Large intestine (tissue), 3 donors: ENCODE results near the gene CBLL1. TPM values are rescaled to one million over a fixed set of nuclear protein-coding genes. Genes with fewer than 3 reads are reported as not detected.

ENCODE experiments used
- DNase-seq, 2 donors: peaks; one replicate each; pipeline versions ENCODE4 v3.0.0 to v3.0.0-alpha.2; 2013
- H3K27ac ChIP-seq: one replicate; pipeline ENCODE4 v1.5.1; 2013; ENCODE audit warnings: low read length
- H3K27me3 ChIP-seq: 2 replicates; pipeline ENCODE4 v1.6.1; 2013; ENCODE audit warnings: low read length; ENCODE audit not compliant: control insufficient read depth, insufficient read depth
- H3K36me3 ChIP-seq: 2 replicates; pipeline ENCODE4 v1.6.1; 2013; ENCODE audit warnings: low read length; ENCODE audit not compliant: control insufficient read depth, insufficient read depth
- H3K4me1 ChIP-seq: one replicate; pipeline ENCODE4 v1.6.1; 2013; ENCODE audit warnings: low read length; ENCODE audit not compliant: control insufficient read depth, insufficient read depth
- H3K4me3 ChIP-seq: one replicate; pipeline ENCODE4 v1.5.1; 2013; ENCODE audit warnings: low read length
- H3K9me3 ChIP-seq: one replicate; pipeline ENCODE4 v1.6.1; 2013; ENCODE audit warnings: mild to moderate bottlenecking, low read depth, low read length, moderate library complexity; ENCODE audit not compliant: control insufficient read depth
- WGBS: methylation state at CpG from one replicate; pipeline ENCODE4 v1.1.5; 2013; ENCODE audit warnings: low lambda C conversion rate; ENCODE audit not compliant: insufficient coverage; 5-methylcytosine and 5-hydroxymethylcytosine counted together
- polyA plus RNA-seq: library from polyadenylated mRNA; unstranded; fragments of 120-200 nt; gene quantifications from one replicate; pipeline ENCODE4 v1.2.1, GENCODE V29; 2013

Gene CBLL1
- polyA plus RNA-seq, 1 donor: 24.5 TPM

DNA sequence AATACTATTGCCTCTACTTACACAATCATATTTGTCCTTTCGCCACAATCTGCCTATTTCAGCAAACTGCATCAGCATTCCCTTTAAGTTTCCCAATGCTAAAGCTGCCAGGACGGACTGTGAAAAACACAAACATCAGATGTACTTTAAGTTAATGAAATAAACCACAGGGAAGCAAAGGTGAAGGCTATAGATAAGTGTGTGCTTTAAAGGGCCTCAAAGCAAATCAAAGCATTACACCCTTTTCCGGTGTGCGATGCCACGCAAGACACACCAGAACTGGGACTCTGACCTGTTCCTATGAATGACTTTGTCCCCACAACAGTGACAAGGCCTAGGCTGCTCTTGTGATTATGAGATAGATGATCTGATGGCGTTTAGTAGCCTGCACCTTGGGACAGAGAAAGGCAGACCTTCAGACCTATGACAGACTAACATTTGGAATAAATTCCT, 35.7 kb downstream of the CBLL1 start:
- H3K36me3 ChIP-seq: peaks cover 27% of the 10 kb centered on the region
- DNase-seq: peak; percentile 85 to 94
- H3K27me3 ChIP-seq: no peaks in the 10 kb centered on the region
- no peak overlapping the region for H3K4me3 ChIP-seq
- peak overlapping the region; percentile 73 for H3K27ac ChIP-seq
- H3K4me1 ChIP-seq: peaks cover 20% of the 10 kb centered on the region
- no CpG with 5 or more reads among the region's 6 CpGs for WGBS
- H3K9me3 ChIP-seq: no peaks in the 10 kb centered on the region

- Histone ChIP-seq H3K9me3 (no peaks in the 10 kb centered on the region), H3K4me1 (peaks cover 20% of the 10 kb centered on the region), H3K4me3 (no peak overlapping the region), H3K36me3 (peaks cover 23% of the 10 kb centered on the region), H3K27ac (no peak overlapping the region), H3K27me3 (no peaks in the 10 kb centered on the region)
- no CpG with 5 or more reads among the region's 3 CpGs for WGBS
- DNase-seq: no peak
Measured at GRCh38 chr7:107782374-107782773, 38.4 kb downstream of the CBLL1 start.

- H3K27ac ChIP-seq: no peak overlapping the region
- H3K27me3 ChIP-seq: no peaks in the 10 kb centered on the region
- H3K36me3 ChIP-seq: peaks cover 23% of the 10 kb centered on the region
- WGBS: no CpG with 5 or more reads among the region's 1 CpG
- no peaks in the 10 kb centered on the region for H3K9me3 ChIP-seq
- H3K4me3 ChIP-seq: no peak overlapping the region
- DNase-seq: no peak
- peaks cover 13% of the 10 kb centered on the region for H3K4me1 ChIP-seq
Measured at GRCh38 chr7:107783648-107784047, 39.7 kb downstream of the CBLL1 start.

GRCh38 chr7:107785170-107785569, 41.2 kb downstream of the CBLL1 start:
- Histone ChIP-seq H3K9me3 (no peaks in the 10 kb centered on the region), H3K27me3 (no peaks in the 10 kb centered on the region), H3K4me1 (peaks cover 3% of the 10 kb centered on the region), H3K36me3 (peaks cover 27% of the 10 kb centered on the region), H3K4me3 (no peak overlapping the region), H3K27ac (no peak overlapping the region)
- 83% methylated on average over 1 of the region's 2 CpGs for WGBS
- DNase-seq: no peak

DNA sequence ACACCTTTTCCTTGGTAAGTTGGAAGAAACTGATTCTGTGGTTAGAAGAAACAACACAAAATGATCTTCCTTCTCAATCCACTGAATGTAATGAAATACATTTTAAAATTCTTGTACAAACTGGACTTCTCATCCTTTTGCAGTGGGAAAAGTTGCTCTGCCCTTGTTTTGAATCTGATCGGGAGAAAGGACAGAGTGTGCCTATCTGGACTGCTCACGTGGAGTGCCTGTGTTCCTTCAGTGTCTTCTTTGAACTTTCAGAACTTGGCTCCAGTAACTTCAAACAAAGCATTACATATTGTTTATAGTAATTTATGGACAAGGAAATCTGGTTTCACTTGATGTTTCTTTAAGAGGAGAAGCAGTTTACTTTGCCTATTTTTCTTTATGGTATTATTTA, 42.0 kb downstream of the CBLL1 start:
- H3K4me1 ChIP-seq: no peaks in the 10 kb centered on the region
- H3K36me3 ChIP-seq: peaks cover 31% of the 10 kb centered on the region
- H3K4me3 ChIP-seq: no peak overlapping the region
- DNase-seq: no peak
- 60% methylated on average over 1 of the region's 2 CpGs for WGBS
- H3K27ac ChIP-seq: no peak overlapping the region
- H3K9me3 ChIP-seq: no peaks in the 10 kb centered on the region
- no peaks in the 10 kb centered on the region for H3K27me3 ChIP-seq

GRCh38 chr7:107788216-107788615, 44.3 kb downstream of the CBLL1 start:
- H3K27ac ChIP-seq: no peak overlapping the region
- WGBS: 100% methylated on average over 1 of the region's 1 CpG
- H3K36me3 ChIP-seq: peaks cover 28% of the 10 kb centered on the region
- H3K9me3 ChIP-seq: no peaks in the 10 kb centered on the region
- H3K27me3 ChIP-seq: no peaks in the 10 kb centered on the region
- DNase-seq: no peak
- no peaks in the 10 kb centered on the region for H3K4me1 ChIP-seq
- no peak overlapping the region for H3K4me3 ChIP-seq

- H3K4me1 ChIP-seq: no peaks in the 10 kb centered on the region
- peaks cover 26% of the 10 kb centered on the region for H3K36me3 ChIP-seq
- H3K27me3 ChIP-seq: no peaks in the 10 kb centered on the region
- H3K27ac ChIP-seq: no peak overlapping the region
- 88% methylated on average over 1 of the region's 3 CpGs for WGBS
- no peaks in the 10 kb centered on the region for H3K9me3 ChIP-seq
- no peak for DNase-seq
- H3K4me3 ChIP-seq: no peak overlapping the region
Measured at GRCh38 chr7:107788662-107789061, 44.7 kb downstream of the CBLL1 start.

DNA sequence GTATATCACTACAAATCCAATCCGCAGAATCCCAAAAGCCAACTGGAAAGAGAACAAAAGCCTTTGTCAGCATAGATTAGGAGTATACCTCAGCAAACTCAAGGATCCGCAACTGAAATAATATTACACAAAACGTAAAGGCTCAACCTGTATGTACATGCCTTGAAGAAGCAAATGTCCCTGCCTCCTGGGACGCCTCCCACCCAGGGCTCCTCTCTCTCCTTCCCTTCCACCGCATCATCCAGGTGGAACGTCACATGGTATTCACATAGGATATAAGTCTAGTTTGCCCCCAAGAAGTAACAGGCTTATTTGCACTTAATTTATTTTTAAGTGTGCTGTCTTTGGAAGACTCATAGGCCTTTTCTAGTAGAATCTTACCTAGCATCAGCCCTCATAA, 45.7 kb downstream of the CBLL1 start:
- WGBS: no CpG with 5 or more reads among the region's 6 CpGs
- H3K4me1 ChIP-seq: no peaks in the 10 kb centered on the region
- DNase-seq: no peak

GRCh38 chr7:107792364-107792763, 48.4 kb downstream of the CBLL1 start:
- DNase-seq: no peak
- no peaks in the 10 kb centered on the region for H3K4me1 ChIP-seq
- no peaks in the 10 kb centered on the region for H3K9me3 ChIP-seq
- WGBS: no CpG with 5 or more reads among the region's 6 CpGs
- no peaks in the 10 kb centered on the region for H3K27me3 ChIP-seq
- H3K27ac ChIP-seq: no peak overlapping the region
- H3K36me3 ChIP-seq: peaks cover 21% of the 10 kb centered on the region
- no peak overlapping the region for H3K4me3 ChIP-seq

More for the DNA sequence above, 45.7 kb downstream of the CBLL1 start:
- peaks cover 23% of the 10 kb centered on the region for H3K36me3 ChIP-seq
- no peaks in the 10 kb centered on the region for H3K9me3 ChIP-seq
- H3K27ac ChIP-seq: no peak overlapping the region
- no peaks in the 10 kb centered on the region for H3K27me3 ChIP-seq
- H3K4me3 ChIP-seq: no peak overlapping the region

DNA sequence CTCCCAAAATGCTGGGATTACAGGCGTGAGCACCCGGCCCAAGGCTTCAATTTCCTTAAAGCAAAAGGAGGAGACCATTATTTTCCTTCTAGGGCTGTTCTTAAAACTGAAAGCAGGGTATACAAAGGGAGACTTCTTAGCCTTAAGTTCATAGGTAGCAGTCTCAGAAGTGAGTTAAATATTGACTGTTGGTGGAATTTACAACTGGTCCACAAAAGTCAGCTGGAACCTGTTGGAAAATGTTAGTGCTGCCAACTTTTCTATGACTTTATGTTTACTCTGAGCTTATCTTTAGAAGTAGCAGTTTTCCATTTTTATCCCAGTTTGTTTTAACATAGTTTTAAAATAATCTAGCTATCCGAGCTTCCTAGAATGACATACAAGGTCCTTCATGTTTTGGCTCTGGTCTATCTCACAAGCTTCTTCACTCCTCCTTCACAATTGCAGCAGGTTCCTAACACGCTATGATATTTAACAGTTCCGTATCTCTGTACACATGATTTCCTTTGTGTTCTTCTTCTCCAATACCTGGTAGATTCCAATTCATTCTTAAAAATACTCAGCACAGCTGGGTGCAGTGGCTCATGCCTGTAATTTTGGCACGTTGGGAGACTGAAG, 55.8 kb downstream of the CBLL1 start:
- H3K27me3 ChIP-seq: no peaks in the 10 kb centered on the region
- peaks cover 7% of the 10 kb centered on the region for H3K36me3 ChIP-seq
- peak overlapping the region; percentile 56 for H3K4me3 ChIP-seq
- H3K4me1 ChIP-seq: peaks cover 25% of the 10 kb centered on the region
- peak; percentile 73 to 90 for DNase-seq
- 10% methylated on average over 2 of the region's 6 CpGs for WGBS
- peak overlapping the region; percentile 82 for H3K27ac ChIP-seq
- H3K9me3 ChIP-seq: no peaks in the 10 kb centered on the region

GRCh38 chr7:107803009-107803610, 59.2 kb downstream of the CBLL1 start, which contains the start of gene SLC26A3:
TSS of gene SLC26A3 (minus strand) at chr7:107803223. CDS start at chr7:107794509, 8,714 bp downstream.
- DNase-seq: peak; percentile 84 to 96
- Histone ChIP-seq H3K4me1 (peaks cover 32% of the 10 kb centered on the region), H3K9me3 (no peaks in the 10 kb centered on the region), H3K27ac (peak within 1 kb of the TSS; percentile 68), H3K27me3 (no peaks in the 10 kb centered on the region), H3K4me3 (peak within 1 kb of the TSS; percentile 56), H3K36me3 (no peaks in the 10 kb centered on the region)
- 33% methylated on average over 1 of the region's 2 CpGs for WGBS
